GM04504 (cell line): ENCODE measurements around the gene FOXF2.

ENCODE experiments used
- DNase-seq: peaks from one replicate; pipeline ENCODE4 v3.0.0-alpha.2; 2012; ENCODE audit warnings: low read depth

FOXF2 gene

DNA sequence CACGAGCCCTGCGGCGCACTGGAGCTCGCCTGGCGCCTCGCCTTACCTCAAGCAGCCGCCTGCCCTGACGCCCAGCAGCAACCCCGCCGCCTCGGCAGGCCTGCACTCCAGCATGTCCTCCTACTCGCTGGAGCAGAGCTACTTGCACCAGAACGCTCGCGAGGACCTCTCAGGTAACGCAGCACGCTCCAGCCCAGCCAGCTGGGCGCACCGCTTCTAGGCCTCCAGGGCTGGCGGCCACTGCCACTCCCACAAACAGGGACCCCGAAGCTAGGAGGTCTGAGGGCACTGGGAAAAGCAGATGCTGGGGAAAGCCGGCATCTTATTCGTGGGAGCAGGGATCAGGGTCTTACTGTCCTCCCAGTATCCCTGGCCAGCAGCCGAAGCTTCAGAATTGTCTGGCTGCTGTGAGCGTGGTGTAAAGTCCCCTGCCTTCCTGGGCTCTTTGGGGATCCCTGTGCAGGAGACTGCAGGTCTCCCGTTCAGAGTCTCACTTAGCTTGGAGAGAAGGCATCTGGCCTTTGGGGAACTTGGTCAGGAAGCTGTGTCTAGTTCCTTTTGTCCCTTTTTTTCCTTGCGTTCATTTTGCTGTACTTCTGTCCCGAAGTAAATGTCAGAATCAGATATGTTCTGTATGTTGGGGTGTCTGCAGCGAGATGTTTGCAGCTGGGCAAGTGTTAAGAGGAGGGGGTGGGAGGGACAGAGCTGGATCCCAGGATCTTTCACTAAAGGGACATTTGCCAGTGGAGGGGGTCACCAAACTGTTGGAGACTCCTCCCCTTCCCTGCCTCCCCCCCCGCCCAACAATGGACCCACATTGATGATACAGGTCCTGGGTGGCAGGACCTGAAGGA, 1.8 kb downstream of the FOXF2 start:
- no peak for DNase-seq

- no peak for DNase-seq
Measured at GRCh38 chr6:1391800-1392309, 2.5 kb downstream of the FOXF2 start.

DNA sequence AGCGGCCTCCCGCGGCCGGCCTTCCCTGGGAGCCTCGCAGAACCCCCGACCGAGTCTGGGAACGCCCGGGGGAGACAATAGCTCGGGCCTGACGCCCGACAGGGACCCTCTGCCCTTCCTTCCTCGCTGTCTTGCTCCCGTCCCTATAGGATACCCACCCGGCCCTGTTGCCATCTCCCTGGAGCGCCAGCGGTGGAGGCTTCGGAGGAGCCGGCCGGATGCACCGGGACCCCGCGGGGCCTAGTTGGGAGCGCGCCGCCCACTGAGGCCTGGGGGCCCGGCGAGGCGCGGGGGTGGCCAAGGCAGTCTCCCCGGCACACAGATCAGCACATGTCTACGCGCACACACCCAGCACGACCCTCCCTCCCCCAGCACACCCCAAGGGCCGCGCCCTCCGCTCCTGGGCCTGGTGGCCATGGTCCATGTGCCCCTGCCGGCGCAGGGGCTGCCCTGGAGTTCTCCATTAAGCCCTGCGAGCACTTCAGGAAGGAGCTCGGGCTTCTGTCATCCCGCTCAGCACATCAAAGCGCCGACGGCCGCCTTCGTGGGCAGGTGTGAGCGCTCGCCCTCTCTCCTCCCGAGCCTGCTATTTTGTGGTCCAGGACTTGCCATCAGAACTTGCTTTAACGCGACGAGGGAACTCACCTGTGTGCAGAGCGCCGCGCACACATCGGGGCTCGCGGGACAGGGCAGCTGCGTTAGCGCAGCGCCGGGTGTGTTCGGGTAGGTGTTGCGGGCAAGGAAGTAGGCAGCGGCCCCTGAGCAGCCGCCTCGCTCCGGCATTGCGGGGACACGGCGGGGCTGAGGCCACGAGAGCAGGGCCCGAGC, 3.7 kb downstream of the FOXF2 start:
- no peak for DNase-seq

DNA sequence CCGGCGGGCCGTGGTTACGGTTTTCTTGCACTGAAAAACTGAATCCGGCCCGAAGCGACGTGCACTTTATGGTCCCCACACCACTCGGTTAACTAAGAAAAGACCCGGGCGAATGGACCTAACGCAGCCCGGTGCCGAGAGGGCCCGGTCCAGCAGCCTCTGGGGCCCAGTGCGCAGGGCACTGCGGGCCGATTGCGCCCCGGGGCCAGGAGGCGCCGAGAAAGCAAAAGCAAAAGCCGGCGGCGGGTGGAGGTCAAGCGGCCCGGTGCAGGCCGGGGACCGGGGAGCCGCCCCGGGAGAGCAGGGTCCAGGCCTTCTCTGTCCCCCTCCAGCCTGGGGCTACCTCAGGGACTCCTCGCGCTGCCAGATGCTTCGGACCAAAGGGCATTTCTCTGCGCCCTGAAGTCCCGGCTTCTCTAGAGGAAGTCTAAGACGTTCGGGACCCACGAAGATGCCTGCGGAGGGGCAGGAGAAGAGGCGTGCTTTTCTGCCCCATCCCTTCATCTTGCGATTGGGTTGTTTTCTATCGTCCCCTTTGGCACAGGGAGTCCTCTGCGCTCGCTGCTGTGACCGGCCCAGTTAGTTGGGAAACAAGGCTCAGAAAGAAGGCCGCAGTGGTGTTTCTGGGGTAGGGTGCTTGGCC, 4.4 kb downstream of the FOXF2 start:
- DNase-seq, result no peak

DNA sequence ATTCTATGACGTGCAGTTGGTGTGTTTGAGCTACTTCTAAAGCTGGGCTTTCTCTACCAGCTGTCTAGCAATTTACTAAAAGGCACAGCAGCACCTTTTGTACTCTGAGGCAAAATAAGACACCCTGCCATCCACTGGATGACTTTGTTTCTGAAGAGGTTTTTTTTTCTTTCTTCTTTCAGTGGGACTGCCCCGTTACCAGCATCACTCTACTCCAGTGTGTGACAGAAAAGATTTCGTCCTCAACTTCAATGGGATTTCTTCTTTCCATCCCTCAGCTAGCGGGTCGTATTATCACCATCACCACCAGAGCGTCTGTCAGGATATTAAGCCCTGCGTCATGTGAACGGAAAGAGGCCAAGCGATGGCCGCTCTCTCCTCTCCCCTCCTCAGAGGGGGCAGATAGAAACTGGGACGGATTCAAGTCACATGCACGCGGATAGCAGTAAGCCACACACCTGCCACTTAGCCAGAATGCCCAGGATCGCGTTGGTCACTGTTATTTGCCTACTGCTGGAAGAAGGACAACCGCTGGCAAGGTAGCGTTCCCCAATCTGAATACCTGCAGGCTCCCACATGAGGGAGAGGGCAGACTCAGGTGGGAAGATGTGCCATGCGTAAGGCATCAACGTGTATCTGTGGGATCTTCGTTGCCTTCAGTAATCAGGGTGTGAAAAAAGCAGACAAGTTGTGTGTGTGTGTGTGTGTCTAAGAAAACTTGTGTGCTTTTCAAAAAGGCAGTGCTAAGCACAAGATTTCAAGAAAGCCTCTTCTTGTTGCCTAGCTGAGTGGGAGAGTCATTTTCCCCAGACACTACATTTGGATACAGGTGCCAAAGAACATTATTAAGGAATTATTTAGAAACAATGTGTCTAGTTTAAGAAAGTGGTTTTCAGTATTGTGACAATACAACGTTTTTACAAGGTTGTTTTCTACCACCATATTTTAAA, 5.4 kb downstream of the FOXF2 start:
- no peak for DNase-seq

GRCh38 chr6:1395506-1395905, 6.1 kb downstream of the FOXF2 start:
- no peak for DNase-seq

- no peak for DNase-seq
Measured at GRCh38 chr6:1395941-1396908, 6.8 kb downstream of the FOXF2 start.

DNA sequence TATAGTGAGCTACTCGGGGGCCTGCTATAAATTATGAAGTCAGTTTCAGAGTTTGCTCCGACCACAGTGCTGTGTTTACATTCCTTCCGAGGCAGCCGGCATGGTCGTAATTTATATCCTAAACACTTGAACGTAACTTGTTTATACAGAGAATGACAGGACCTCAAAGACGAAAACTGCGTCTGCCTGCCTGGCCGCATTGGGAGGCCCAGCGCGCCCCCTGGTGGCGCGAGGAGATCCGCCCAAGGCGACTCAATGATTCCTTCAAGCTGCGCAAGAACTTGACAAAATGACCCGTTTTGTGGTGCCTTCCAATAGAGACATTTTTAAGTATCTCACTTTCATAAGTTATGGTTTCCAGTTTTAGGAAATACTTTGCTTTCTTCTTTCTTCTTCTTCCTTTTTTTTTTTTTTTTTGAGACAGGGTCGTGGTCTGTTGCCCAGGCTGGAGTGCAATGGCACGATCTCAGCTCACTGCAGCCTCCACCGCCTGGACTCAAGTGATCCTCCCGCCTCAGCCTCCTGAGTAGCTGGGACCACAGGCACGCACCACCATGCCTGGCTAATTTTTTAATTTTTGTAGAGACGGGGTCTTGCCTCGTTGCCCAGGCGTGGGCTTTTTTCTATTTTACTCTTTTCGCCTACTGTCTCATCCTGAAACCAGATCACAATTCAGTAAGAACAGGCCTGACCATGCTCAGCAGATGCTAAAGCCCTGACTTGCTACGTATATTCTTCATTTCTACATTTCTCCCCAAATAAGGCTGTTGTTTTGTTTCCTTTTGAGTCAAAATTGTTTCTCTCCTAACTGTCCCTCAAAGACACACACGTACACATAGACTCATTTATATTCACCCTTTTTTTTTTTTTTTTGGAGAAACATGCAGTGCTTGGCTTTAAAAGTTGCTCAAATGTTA, 7.8 kb downstream of the FOXF2 start:
- peak; percentile 64 for DNase-seq

GRCh38 chr6:1399085-1399780, 9.9 kb downstream of the FOXF2 start:
- DNase-seq, result no peak

DNA sequence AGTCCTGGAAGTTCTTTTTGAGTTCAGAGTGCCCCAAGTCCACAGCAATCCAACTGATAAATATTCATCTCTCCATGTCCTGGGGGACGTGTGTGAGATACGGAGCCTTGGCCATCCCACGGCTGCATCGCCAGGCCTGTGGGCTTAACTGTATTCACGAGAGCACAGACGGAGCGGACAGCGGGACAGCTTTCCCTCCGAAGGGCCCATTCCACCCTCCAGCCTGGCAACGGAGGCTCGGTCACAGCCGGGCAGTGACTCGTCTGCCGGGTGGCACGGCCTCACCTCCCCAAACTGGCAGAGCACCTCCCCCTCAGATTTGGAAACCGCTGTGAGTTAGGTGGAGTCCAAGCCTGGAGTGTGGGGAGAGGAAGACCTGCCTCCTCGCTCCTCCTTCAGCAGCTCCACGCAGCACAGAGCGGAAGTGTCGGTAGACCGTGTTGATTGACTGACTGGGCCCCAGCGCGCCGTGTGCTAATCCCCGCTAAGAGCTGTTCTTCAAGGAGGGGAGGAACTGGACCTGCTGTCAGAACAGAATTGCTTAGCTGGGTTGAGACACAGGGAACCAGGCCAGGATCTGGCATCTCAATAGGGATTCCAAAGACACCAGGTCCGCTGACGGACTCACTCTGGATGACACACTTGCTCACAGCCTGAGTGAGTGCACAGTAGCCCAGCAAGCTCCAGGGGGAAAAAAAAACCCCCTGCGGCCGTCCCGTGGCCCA, 10.9 kb downstream of the FOXF2 start:
- DNase-seq, result no peak

GRCh38 chr6:1402369-1402768, 13.0 kb downstream of the FOXF2 start:
- DNase-seq, result no peak

- DNase-seq, result no peak
Measured at GRCh38 chr6:1402868-1403267, 13.5 kb downstream of the FOXF2 start.

GRCh38 chr6:1403851-1404712, 14.7 kb downstream of the FOXF2 start:
- DNase-seq, result no peak

GRCh38 chr6:1404713-1405098, 15.3 kb downstream of the FOXF2 start:
- DNase-seq, result no peak

DNA sequence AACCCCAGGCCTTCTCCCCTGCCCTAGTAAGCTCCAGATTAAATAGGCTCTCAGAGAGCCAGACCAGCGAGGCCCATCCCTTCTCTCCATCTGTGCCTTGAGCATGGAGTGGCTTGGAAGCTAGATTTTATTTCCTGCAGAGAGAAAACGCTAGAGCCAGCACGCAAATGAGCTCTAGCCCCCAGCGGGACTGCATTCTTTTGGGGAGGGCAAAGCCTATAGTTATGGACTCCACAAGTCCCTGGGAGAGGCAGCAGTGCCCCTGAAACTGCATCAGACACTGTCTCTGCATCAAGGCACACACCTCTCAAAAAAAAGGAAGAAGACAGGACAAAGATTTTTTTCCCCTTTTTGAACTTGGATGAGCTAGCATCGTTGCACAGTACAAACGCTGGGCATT, 15.8 kb downstream of the FOXF2 start:
- DNase-seq, result no peak

DNA sequence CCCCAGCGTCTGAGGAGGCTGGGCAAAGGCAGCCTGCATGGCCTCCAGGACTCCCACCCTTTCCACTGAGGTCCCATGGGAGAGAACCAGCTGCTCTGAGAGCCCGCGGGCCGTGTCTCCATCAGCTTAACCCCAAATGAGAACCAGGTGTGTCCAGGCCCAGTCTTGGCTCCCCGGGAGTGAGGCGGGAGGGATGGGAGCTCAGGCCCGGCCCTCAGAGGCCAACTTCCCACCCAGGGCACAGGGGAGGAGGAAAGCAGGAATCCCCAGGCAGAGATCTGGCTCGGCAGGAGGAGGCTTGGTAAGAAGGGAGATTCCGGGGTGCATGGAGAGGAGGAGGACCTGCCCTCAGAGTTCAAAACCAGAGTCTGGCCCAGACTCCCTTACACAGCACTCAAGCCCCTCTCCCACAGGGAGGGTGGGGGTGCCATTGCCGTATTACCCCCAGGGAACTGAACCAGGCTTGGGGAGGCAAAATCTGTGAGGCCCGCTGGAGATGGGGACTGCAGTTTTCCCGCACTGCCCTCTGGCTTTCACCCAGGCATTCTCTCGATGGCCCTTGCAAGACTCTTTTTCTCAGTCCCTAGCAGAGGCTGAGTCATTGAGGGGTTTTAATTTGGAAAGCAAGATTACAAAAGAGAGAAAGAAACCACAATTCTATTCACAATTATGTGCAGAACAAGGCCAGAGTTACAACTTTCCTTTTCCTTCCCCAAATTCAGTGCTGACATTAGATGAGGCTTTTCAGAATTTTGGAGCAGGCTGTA, 17.1 kb downstream of the FOXF2 start:
- DNase-seq, result no peak
